H9 (cell line): ENCODE results near the gene HEATR5A. TPM values are rescaled to one million over a fixed set of nuclear protein-coding genes. Genes with fewer than 3 reads are reported as not detected.

ENCODE experiments used
- DNase-seq: peaks from one replicate; pipeline ENCODE4 v3.0.0-alpha.2; 2017
- H2AFZ ChIP-seq: one replicate; pipeline ENCODE4 v1.6.1; 2013; ENCODE audit warnings: mild to moderate bottlenecking, low read length, control low read depth, moderate library complexity
- H2AK5ac ChIP-seq: 2 replicates; pipeline ENCODE4 v1.6.1; 2013; ENCODE audit warnings: low read length, control low read depth, mixed read lengths; ENCODE audit not compliant: insufficient read length
- H2BK120ac ChIP-seq: one replicate; pipeline ENCODE4 v1.6.1; 2013; ENCODE audit warnings: low read depth, mild to moderate bottlenecking, low read length, control low read depth, inconsistent platforms; ENCODE audit not compliant: poor library complexity, severe bottlenecking
- H2BK12ac ChIP-seq: 2 replicates; pipeline ENCODE4 v1.6.1; 2013; ENCODE audit warnings: low read length, control low read depth, mixed read lengths, low read depth; ENCODE audit not compliant: insufficient read length
- H2BK15ac ChIP-seq: 2 replicates; pipeline ENCODE4 v1.6.1; 2013; ENCODE audit warnings: low read depth, low read length, control low read depth
- H2BK20ac ChIP-seq: one replicate; pipeline ENCODE4 v1.6.1; 2013; ENCODE audit warnings: low read depth, mild to moderate bottlenecking, low read length, control low read depth, inconsistent platforms; ENCODE audit not compliant: poor library complexity, severe bottlenecking
- H2BK5ac ChIP-seq: 2 replicates; pipeline ENCODE4 v1.6.1; 2013; ENCODE audit warnings: low read length, control low read depth, mixed read lengths; ENCODE audit not compliant: insufficient read length
- H3K14ac ChIP-seq: 2 replicates; pipeline ENCODE4 v1.6.1; 2013; ENCODE audit warnings: low read length, control low read depth; ENCODE audit not compliant: insufficient read depth
- H3K18ac ChIP-seq: 2 replicates; pipeline ENCODE4 v1.6.1; 2013; ENCODE audit warnings: low read depth, mild to moderate bottlenecking, mixed read lengths, low read length, control low read depth; ENCODE audit not compliant: insufficient read length
- H3K23ac ChIP-seq: 2 replicates; pipeline ENCODE4 v1.6.1; 2013; ENCODE audit warnings: low read length, control low read depth, mixed read lengths, low read depth; ENCODE audit not compliant: insufficient read length
- H3K23me2 ChIP-seq: 2 replicates; pipeline ENCODE4 v1.6.1; 2013; ENCODE audit warnings: low read depth, mild to moderate bottlenecking, mixed read lengths, low read length, control low read depth; ENCODE audit not compliant: insufficient read length, poor library complexity, severe bottlenecking
- H3K27ac ChIP-seq: 2 replicates; pipeline ENCODE4 v1.5.1; 2013; ENCODE audit warnings: low read length, control low read depth, mixed read lengths, low read depth; ENCODE audit not compliant: insufficient read length
- H3K27me3 ChIP-seq: 2 replicates; pipeline ENCODE4 v1.6.1; 2013; ENCODE audit warnings: low read length, control low read depth, inconsistent platforms; ENCODE audit not compliant: insufficient read depth
- H3K4ac ChIP-seq: 2 replicates; pipeline ENCODE4 v1.6.1; 2013; ENCODE audit warnings: low read depth, mild to moderate bottlenecking, control low read depth, inconsistent platforms, low read length, moderate library complexity
- H3K4me1 ChIP-seq: 2 replicates; pipeline ENCODE4 v1.6.1; 2013; ENCODE audit warnings: low read length, control low read depth, inconsistent platforms; ENCODE audit not compliant: insufficient read depth
- H3K4me2 ChIP-seq: 2 replicates; pipeline ENCODE4 v1.6.1; 2013; ENCODE audit warnings: low read length, control low read depth, mixed read lengths; ENCODE audit not compliant: insufficient read length, insufficient read depth
- H3K56ac ChIP-seq: 2 replicates; pipeline ENCODE4 v1.6.1; 2013; ENCODE audit warnings: low read depth, mild to moderate bottlenecking, mixed read lengths, low read length, control low read depth; ENCODE audit not compliant: insufficient read length
- H3K79me1 ChIP-seq: 2 replicates; pipeline ENCODE4 v1.6.1; 2013; ENCODE audit warnings: low read depth, mild to moderate bottlenecking, moderate library complexity, low read length, control low read depth, inconsistent platforms; ENCODE audit not compliant: insufficient read depth, poor library complexity, severe bottlenecking
- H3K79me2 ChIP-seq: 2 replicates; pipeline ENCODE4 v1.6.1; 2013; ENCODE audit warnings: low read length, control low read depth, inconsistent platforms; ENCODE audit not compliant: insufficient read depth
- H3K9ac ChIP-seq: 2 replicates; pipeline ENCODE4 v1.6.1; 2013; ENCODE audit warnings: low read length, control low read depth, mixed read lengths; ENCODE audit not compliant: insufficient read length; ENCODE audit errors: extremely low read depth
- H3K9me3 ChIP-seq: one replicate; pipeline ENCODE4 v1.6.1; 2013; ENCODE audit warnings: low read depth, low read length, inconsistent platforms; ENCODE audit not compliant: control insufficient read depth
- H3T11ph ChIP-seq: one replicate; pipeline ENCODE4 v1.6.1; 2013; ENCODE audit warnings: mild to moderate bottlenecking, low read length, control low read depth, inconsistent platforms
- H4K20me1 ChIP-seq: one replicate; pipeline ENCODE4 v1.6.1; 2013; ENCODE audit not compliant: control insufficient read depth, insufficient read length, insufficient read depth
- H4K5ac ChIP-seq: 2 replicates; pipeline ENCODE4 v1.6.1; 2013; ENCODE audit warnings: low read depth, mild to moderate bottlenecking, mixed read lengths, low read length, control low read depth; ENCODE audit not compliant: insufficient read length
- H4K8ac ChIP-seq: replicated peaks from 2 replicates; pipeline ENCODE4 v1.6.1; 2013; ENCODE audit warnings: low read length, control low read depth, mixed read lengths, low read depth; ENCODE audit not compliant: insufficient read length
- H4K91ac ChIP-seq: 2 replicates; pipeline ENCODE4 v1.6.1; 2013; ENCODE audit warnings: low read depth, mild to moderate bottlenecking, moderate library complexity, mixed read lengths, low read length, control low read depth; ENCODE audit not compliant: insufficient read length
- H3K27ac Mint-ChIP-seq, 3 experiments: 2 replicates in 2 of 3; 3 replicates in 1 of 3; pipeline ENCODE4 v1.8.0; 2020 to 2021; ENCODE audit warnings: mixed read lengths in 3 of 3, mild to moderate bottlenecking in 1 of 3, moderate library complexity in 1 of 3
- H3K27me3 Mint-ChIP-seq: 2 replicates; pipeline ENCODE4 v1.8.0; 2021; ENCODE audit warnings: low read depth, mild to moderate bottlenecking, moderate library complexity, mixed read lengths
- H3K36me3 Mint-ChIP-seq, 3 experiments: 2 replicates in 2 of 3; 3 replicates in 1 of 3; pipeline ENCODE4 v1.8.0; 2020 to 2021; ENCODE audit warnings: low read depth in 3 of 3, mixed read lengths in 3 of 3; ENCODE audit not compliant: insufficient read depth in 1 of 3
- H3K4me1 Mint-ChIP-seq, 2 experiments: 2 replicates each; pipeline ENCODE4 v1.8.0; 2020; ENCODE audit warnings: mixed read lengths in 2 of 2
- H3K4me3 Mint-ChIP-seq, 2 experiments: 2 replicates in 1 of 2; 3 replicates in 1 of 2; pipeline ENCODE4 v1.8.0; 2020 to 2021; ENCODE audit warnings: mild to moderate bottlenecking in 2 of 2, mixed read lengths in 2 of 2, moderate library complexity in 1 of 2
- H3K9me3 Mint-ChIP-seq, 2 experiments: 2 replicates in 1 of 2; 3 replicates in 1 of 2; pipeline ENCODE4 v1.8.0; 2020; ENCODE audit warnings: mild to moderate bottlenecking in 2 of 2, mixed read lengths in 2 of 2, moderate library complexity in 1 of 2
- CTCF ChIP-seq: fragments of 200-600 bp; sonication (generic); conservative IDR thresholded peaks from 3 replicates; pipeline ENCODE4 v1.8.0; 2021; ENCODE audit warnings: antibody characterized with exemption, mild to moderate bottlenecking
- WGBS: extraction: QIAGEN DNeasy Blood & Tissue Kit; methylation state at CpG from one replicate; pipeline ENCODE4 v1.1.7; 2013; ENCODE audit warnings: missing lambda C conversion rate, low lambda C conversion rate, mixed read lengths; ENCODE audit not compliant: insufficient read length; ENCODE audit errors: extremely low coverage; 5-methylcytosine and 5-hydroxymethylcytosine counted together
- total RNA-seq: library from RNA; stranded (reverse); gene quantifications from 2 replicates; pipeline ENCODE4 v1.2.1, GENCODE V29; 2021

HEATR5A gene
- total RNA-seq, 1 experiment from 2014 or later = 21.2 TPM

- Histone ChIP-seq H3K4me2 (no peak overlapping the region), H2BK15ac (no peak overlapping the region), H3T11ph (no peak overlapping the region), H3K79me1 (no peaks in the 10 kb centered on the region), H3K18ac (no peak overlapping the region), H4K20me1 (no peaks in the 10 kb centered on the region), H3K4ac (no peak overlapping the region), H4K8ac (no peak overlapping the region), H3K23me2 (no peaks in the 10 kb centered on the region), H4K91ac (no peak overlapping the region), H3K14ac (no peak overlapping the region), H2BK12ac (no peak overlapping the region), H2BK120ac (no peak overlapping the region), H2BK5ac (no peak overlapping the region), H3K23ac (no peak overlapping the region), H3K79me2 (0 out of 2 replicates have a peak, but pooled peaks cover 2% of the 10 kb centered on the region), H3K9ac (no peak overlapping the region), H3K9me3 (no peaks in the 10 kb centered on the region), H4K5ac (no peak overlapping the region), H3K4me1 (no peaks in the 10 kb centered on the region), H2BK20ac (no peak overlapping the region), H2AK5ac (no peak overlapping the region), H3K27me3 (no peaks in the 10 kb centered on the region), H3K27ac (no peak overlapping the region), H2AFZ (no peak overlapping the region), H3K56ac (no peak overlapping the region)
- Mint-ChIP-seq H3K4me1 (peaks cover 2 to 4% of the 10 kb centered on the region in 2 experiments; a peak in 2 of 4 replicates), H3K36me3 (no peaks in the 10 kb centered on the region), H3K27ac (peak overlapping the region in 2 of 3 experiments; percentile 17 to 85; a peak in 3 of 7 replicates), H3K9me3 (no peaks in the 10 kb centered on the region), H3K27me3 (no peaks in the 10 kb centered on the region), H3K4me3 (no peak overlapping the region)
- no peak for DNase-seq
- no CpG with 5 or more reads among the region's 3 CpGs for WGBS
- no peak for TF ChIP-seq CTCF
Observed at GRCh38 chr14:31410048-31410650, 10.2 kb downstream of the HEATR5A start.
